IMR-90 (cell line): ENCODE measurements around the gene ALAS1. TPM values are rescaled to one million over a fixed set of nuclear protein-coding genes. Genes with fewer than 3 reads are reported as not detected.

Experiments used
- ATAC-seq: fragments of 200-7000 bp; cut with Tn5 transposase; 2 replicates; pipeline ENCODE4 v1.9.1; 2020; ENCODE audit warnings: low read depth, mild to moderate bottlenecking, moderate library complexity
- BruUV-seq: library from RNA; stranded (reverse); fragments of 400-500 nt; replicated peaks from 2 replicates; lab custom pipeline; 2021; lab: Mats Ljungman, UMichigan
- CTCF ChIA-PET: fragments of 300-600 bp; formaldehyde crosslinking; extraction: SDS; loops from one replicate; lab custom pipeline; 2021; ENCODE audit warnings: antibody characterized with exemption; lab: Yijun Ruan, JAX
- POLR2A ChIA-PET: fragments of 300-600 bp; sonication (Branson Sonifier 250); formaldehyde crosslinking; loops from one replicate; lab custom pipeline; 2022; ENCODE audit warnings: antibody characterized with exemption; ENCODE audit not compliant: unreplicated experiment; lab: Charles Lee
- DNase-seq: peaks from one replicate; pipeline ENCODE4 v3.0.0; 2013
- H2AFZ ChIP-seq: replicated peaks from 2 replicates; pipeline ENCODE3; 2013; ENCODE audit warnings: low read length, mild to moderate bottlenecking; ENCODE audit not compliant: poor library complexity
- H2AK5ac ChIP-seq: 2 replicates; pipeline ENCODE4 v1.6.1; 2013; ENCODE audit warnings: low read depth, low read length, inconsistent platforms
- H2AK9ac ChIP-seq: replicated peaks from 2 replicates; pipeline ENCODE3; 2013; ENCODE audit warnings: mild to moderate bottlenecking, low read depth, low read length, moderate library complexity; ENCODE audit not compliant: poor library complexity
- H2BK120ac ChIP-seq: 2 replicates; pipeline ENCODE4 v1.6.1; 2013; ENCODE audit warnings: low read depth, low read length, inconsistent platforms
- H2BK15ac ChIP-seq: 3 replicates; pipeline ENCODE4 v1.6.1; 2013; ENCODE audit warnings: low read depth, low read length, inconsistent platforms
- H2BK20ac ChIP-seq: 2 replicates; pipeline ENCODE4 v1.6.1; 2013; ENCODE audit warnings: low read depth, mild to moderate bottlenecking, inconsistent platforms, low read length, moderate library complexity
- H2BK5ac ChIP-seq: 2 replicates; pipeline ENCODE4 v1.6.1; 2013; ENCODE audit warnings: mild to moderate bottlenecking, low read depth, low read length, inconsistent platforms; ENCODE audit not compliant: poor library complexity, severe bottlenecking
- H3K14ac ChIP-seq: replicated peaks from 2 replicates; pipeline ENCODE4 v1.6.1; 2013; ENCODE audit warnings: low read depth, low read length, inconsistent platforms
- H3K18ac ChIP-seq: 2 replicates; pipeline ENCODE4 v1.6.1; 2013; ENCODE audit warnings: low read depth, low read length, control low read depth
- H3K23ac ChIP-seq: 2 replicates; pipeline ENCODE4 v1.6.1; 2013; ENCODE audit warnings: low read depth, low read length, inconsistent platforms
- H3K27ac ChIP-seq: 2 replicates; pipeline ENCODE4 v1.5.1; 2013; ENCODE audit warnings: mild to moderate bottlenecking, control low read depth, low read length; ENCODE audit not compliant: insufficient read depth
- H3K27me3 ChIP-seq: 2 replicates; pipeline ENCODE4 v1.6.1; 2013; ENCODE audit warnings: low read length; ENCODE audit not compliant: control insufficient read depth, insufficient read depth
- H3K36me3 ChIP-seq: 2 replicates; pipeline ENCODE4 v1.6.1; 2013; ENCODE audit warnings: low read length, mixed read lengths; ENCODE audit not compliant: control insufficient read depth, insufficient read depth
- H3K4ac ChIP-seq: 2 replicates; pipeline ENCODE4 v1.6.1; 2013; ENCODE audit warnings: low read depth, low read length, inconsistent platforms
- H3K4me1 ChIP-seq: 2 replicates; pipeline ENCODE4 v1.6.1; 2013; ENCODE audit warnings: low read length, mixed read lengths; ENCODE audit not compliant: control insufficient read depth, insufficient read depth
- H3K4me2 ChIP-seq: 2 replicates; pipeline ENCODE4 v1.6.1; 2013; ENCODE audit warnings: low read depth, mild to moderate bottlenecking, control low read depth, low read length, moderate library complexity
- H3K4me3 ChIP-seq: 2 replicates; pipeline ENCODE4 v1.5.1; 2013; ENCODE audit warnings: low read depth, mild to moderate bottlenecking, control low read depth, low read length, moderate library complexity; ENCODE audit not compliant: insufficient read depth
- H3K56ac ChIP-seq: 2 replicates; pipeline ENCODE4 v1.6.1; 2013; ENCODE audit warnings: low read length, inconsistent platforms; ENCODE audit not compliant: insufficient read depth; ENCODE audit errors: extremely low read depth
- H3K79me1 ChIP-seq, 2 experiments: 2 replicates each; pipeline ENCODE4 v1.6.1; 2013; ENCODE audit warnings: low read length in 2 of 2, inconsistent platforms in 1 of 2, low read depth in 1 of 2
- H3K9ac ChIP-seq: 2 replicates; pipeline ENCODE4 v1.6.1; 2013; ENCODE audit warnings: low read depth, low read length, control low read depth
- H3K9me1 ChIP-seq: 2 replicates; pipeline ENCODE4 v1.6.1; 2013; ENCODE audit warnings: low read length, inconsistent platforms; ENCODE audit not compliant: insufficient read depth
- H3K9me3 ChIP-seq: 2 replicates; pipeline ENCODE4 v1.6.1; 2013; ENCODE audit warnings: low read length; ENCODE audit not compliant: control insufficient read depth, insufficient read depth
- H4K20me1 ChIP-seq: 2 replicates; pipeline ENCODE4 v1.6.1; 2013; ENCODE audit warnings: low read length, inconsistent platforms; ENCODE audit not compliant: insufficient read depth
- H4K5ac ChIP-seq: 2 replicates; pipeline ENCODE4 v1.6.1; 2013; ENCODE audit warnings: mild to moderate bottlenecking, low read depth, low read length, control low read depth
- H4K8ac ChIP-seq, 2 experiments: 2 replicates each; pipeline ENCODE4 v1.6.1; 2013; ENCODE audit warnings: low read depth in 2 of 2, low read length in 2 of 2, control low read depth in 1 of 2, inconsistent platforms in 1 of 2
- H4K91ac ChIP-seq: 2 replicates; pipeline ENCODE4 v1.6.1; 2013; ENCODE audit warnings: low read depth, low read length, inconsistent platforms; ENCODE audit not compliant: insufficient read depth
- CEBPB ChIP-seq: IDR thresholded peaks from 2 replicates; pipeline ENCODE4 v1.6.1; 2012; ENCODE audit warnings: low read depth, low read length, improper control_type of control experiment
- FOS ChIP-seq: fragments of 150-350 bp; IDR thresholded peaks from 2 replicates; pipeline ENCODE4 v1.6.1; 2016; ENCODE audit warnings: low read depth, low read length
- whole genome bisulfite sequencing, 2 experiments: methylation state at CpG; one replicate each; pipeline versions ENCODE4 v1.1.5 to v1.1.7; 2013; ENCODE audit warnings: missing lambda C conversion rate in 2 of 2; ENCODE audit not compliant: insufficient read length in 1 of 2; ENCODE audit errors: extremely low coverage in 2 of 2; 5-methylcytosine and 5-hydroxymethylcytosine counted together
- dilution Hi-C: fragments of 300-500 bp; cut with HindIII; formaldehyde crosslinking; loops from one replicate; pipeline ENCODE4 v1.14.3; 2018; ENCODE audit warnings: low sequenced_read_pairs; ENCODE audit not compliant: unreplicated experiment
- in situ Hi-C: fragments of 300-500 bp; cut with MboI; formaldehyde crosslinking; loops from 3 replicates; pipeline ENCODE4 v1.14.3; 2019; ENCODE audit warnings: low sequenced_read_pairs, inconsistent platforms, mixed read lengths
- intact Hi-C: fragments of 100-400 bp; cut with micrococcal nuclease; formaldehyde crosslinking; loops from 2 replicates; pipeline ENCODE4 v1.10.0; 2022
- polyA plus RNA-seq, 3 experiments: library from polyadenylated mRNA; depleted of rRNA; stranded (reverse); fragments of >200 nt; gene quantifications; 2 replicates each; pipeline ENCODE4 v1.2.3, GENCODE V29; 2012; ENCODE audit warnings: low replicate concordance in 1 of 3
- total RNA-seq: library from RNA; depleted of rRNA; stranded (reverse); fragments of >200 nt; gene quantifications from 2 replicates; pipeline ENCODE4 v1.2.3, GENCODE V29; 2012
- TF ChIP-seq, protein P1 (sequence below): fragments of 150-350 bp; IDR thresholded peaks from 2 replicates; pipeline ENCODE4 v1.6.1; 2017; ENCODE audit warnings: mild to moderate bottlenecking, antibody characterized with exemption, low read length, low read depth
- TF ChIP-seq, protein P2 (sequence below): conservative IDR thresholded peaks from 2 replicates; pipeline ENCODE4 v1.5.1; 2012; ENCODE audit warnings: mild to moderate bottlenecking, low read depth, low read length, improper control_type of control experiment

Gene ALAS1
- total and polyA plus RNA-seq, 2 of the 4 experiments (the other 2 are of a cell fraction): 32.8 to 47.2 TPM

DNA sequence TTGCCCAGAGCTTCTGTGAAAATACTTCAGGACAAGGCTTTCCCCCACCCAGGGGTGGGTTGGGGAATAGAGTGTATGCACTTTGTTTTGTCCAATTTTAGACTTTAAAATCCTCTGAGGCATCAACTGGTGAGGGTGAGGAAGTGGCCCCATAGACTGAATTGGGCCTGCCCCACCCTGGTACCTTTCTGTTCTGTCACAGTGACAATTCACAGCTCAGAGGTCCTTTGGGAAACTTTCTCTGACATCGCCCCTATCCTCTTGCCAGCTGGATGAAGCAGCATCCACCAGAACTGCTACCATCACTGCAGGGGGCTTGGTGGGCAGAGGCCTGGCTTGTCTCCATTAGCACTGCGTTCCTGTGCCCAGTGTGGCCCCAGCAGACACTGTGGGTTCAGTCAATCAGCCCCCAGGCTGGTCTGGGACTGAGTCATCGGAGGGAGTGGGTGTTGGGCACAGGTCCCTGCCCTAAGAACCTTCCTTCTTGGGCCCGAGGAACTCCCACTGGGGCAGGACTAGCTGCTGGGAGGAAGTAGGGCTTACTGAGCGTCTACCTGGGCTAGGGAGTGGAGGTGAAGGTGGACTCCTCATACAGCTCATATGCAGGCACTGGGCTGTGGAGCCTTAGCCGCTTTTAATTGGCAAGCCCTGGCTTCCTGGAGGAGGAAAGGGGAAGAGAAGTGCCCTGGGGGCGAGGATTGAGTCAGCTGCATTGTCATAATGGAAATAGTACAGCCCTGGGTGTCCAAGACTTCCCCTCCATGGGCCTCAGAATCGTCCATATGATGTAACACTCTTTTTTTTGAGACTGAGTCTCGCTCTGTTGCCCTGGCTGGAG is 46.0 kb downstream of the ALAS1 start:
- in situ Hi-C loops (no loop called here), dilution Hi-C loops (no loop called here), intact Hi-C loops (no loop called here)
- Histone ChIP-seq H2BK15ac (no peak overlapping the region), H4K20me1 (0 out of 2 replicates have a peak, but pooled peaks cover 4% of the 10 kb centered on the region), H3K9me3 (0 out of 2 replicates have a peak, but pooled peaks cover 1% of the 10 kb centered on the region), H2AK5ac (peak overlapping the region; percentile 4), H4K91ac (no peak overlapping the region; the same call in 1 of the 2 replicates), H3K27ac (no peak overlapping the region), H3K14ac (no peak overlapping the region), H2BK5ac (no peak overlapping the region), H2BK120ac (no peak overlapping the region), H3K4me2 (no peak overlapping the region), H2AK9ac (peak overlapping the region; percentile 77), H2AFZ (peak overlapping the region; percentile 13), H3K18ac (no peak overlapping the region), H3K23ac (no peak overlapping the region; the same call in 1 of the 2 replicates), H3K4me1 (peaks cover 29% of the 10 kb centered on the region), H4K8ac (0 out of 4 replicates have a peak overlapping the region, but pooled peaks of 1 of the 2 experiments have one; percentile 33), H4K5ac (no peak overlapping the region), H3K9me1 (peaks cover 36% of the 10 kb centered on the region), H2BK20ac (no peak overlapping the region), H3K36me3 (peaks cover 9% of the 10 kb centered on the region; the same call in 1 of the 2 replicates), H3K79me1 (peaks cover 12 to 74% of the 10 kb centered on the region in 2 experiments), H3K4ac (peak overlapping the region; percentile 30; the same call in 1 of the 2 replicates), H3K4me3 (no peak overlapping the region), H3K9ac (no peak overlapping the region), H3K56ac (no peak overlapping the region), H3K27me3 (no peaks in the 10 kb centered on the region)
- ChIA-PET POLR2A (no interaction called here), CTCF (no interaction called here)
- DNase-seq: peak; percentile 43
- 53% methylated on average over 2 of the region's 9 CpGs; no CpG with 5 or more reads in 1 of the 2 experiments for WGBS, 2 experiments
- no TSS peak for BruUV-seq
- ATAC-seq: no peak
- no peak for TF ChIP-seq FOS
- 0 out of 2 replicates have a peak, but pooled peaks have one; percentile 5 for TF ChIP-seq CEBPB
- TF ChIP-seq, protein P1, sequence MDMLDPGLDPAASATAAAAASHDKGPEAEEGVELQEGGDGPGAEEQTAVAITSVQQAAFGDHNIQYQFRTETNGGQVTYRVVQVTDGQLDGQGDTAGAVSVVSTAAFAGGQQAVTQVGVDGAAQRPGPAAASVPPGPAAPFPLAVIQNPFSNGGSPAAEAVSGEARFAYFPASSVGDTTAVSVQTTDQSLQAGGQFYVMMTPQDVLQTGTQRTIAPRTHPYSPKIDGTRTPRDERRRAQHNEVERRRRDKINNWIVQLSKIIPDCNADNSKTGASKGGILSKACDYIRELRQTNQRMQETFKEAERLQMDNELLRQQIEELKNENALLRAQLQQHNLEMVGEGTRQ: no peak
- TF ChIP-seq, protein P2, sequence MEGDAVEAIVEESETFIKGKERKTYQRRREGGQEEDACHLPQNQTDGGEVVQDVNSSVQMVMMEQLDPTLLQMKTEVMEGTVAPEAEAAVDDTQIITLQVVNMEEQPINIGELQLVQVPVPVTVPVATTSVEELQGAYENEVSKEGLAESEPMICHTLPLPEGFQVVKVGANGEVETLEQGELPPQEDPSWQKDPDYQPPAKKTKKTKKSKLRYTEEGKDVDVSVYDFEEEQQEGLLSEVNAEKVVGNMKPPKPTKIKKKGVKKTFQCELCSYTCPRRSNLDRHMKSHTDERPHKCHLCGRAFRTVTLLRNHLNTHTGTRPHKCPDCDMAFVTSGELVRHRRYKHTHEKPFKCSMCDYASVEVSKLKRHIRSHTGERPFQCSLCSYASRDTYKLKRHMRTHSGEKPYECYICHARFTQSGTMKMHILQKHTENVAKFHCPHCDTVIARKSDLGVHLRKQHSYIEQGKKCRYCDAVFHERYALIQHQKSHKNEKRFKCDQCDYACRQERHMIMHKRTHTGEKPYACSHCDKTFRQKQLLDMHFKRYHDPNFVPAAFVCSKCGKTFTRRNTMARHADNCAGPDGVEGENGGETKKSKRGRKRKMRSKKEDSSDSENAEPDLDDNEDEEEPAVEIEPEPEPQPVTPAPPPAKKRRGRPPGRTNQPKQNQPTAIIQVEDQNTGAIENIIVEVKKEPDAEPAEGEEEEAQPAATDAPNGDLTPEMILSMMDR: no peak
